SK-N-SH (cell line): ENCODE data around the gene SPATA33. TPM values are rescaled to one million over a fixed set of nuclear protein-coding genes. Genes with fewer than 3 reads are reported as not detected.

Source experiments
- CTCF ChIA-PET: fragments of 300-600, 350-600 bp; formaldehyde crosslinking; extraction: SDS; loops from one replicate; lab custom pipeline; 2021; lab: Yijun Ruan, JAX
- POLR2A ChIA-PET: fragments of 350-600 bp; sonication (Branson Sonifier 250); formaldehyde crosslinking; extraction: SDS; loops from one replicate; lab custom pipeline; 2020; ENCODE audit warnings: antibody characterized with exemption, inconsistent platforms; lab: Yijun Ruan, JAX
- DNase-seq: peaks from one replicate; pipeline ENCODE4 v3.0.0; 2012
- H2AFZ ChIP-seq: fragments of 200-600 bp; sonication (generic); 2 replicates; pipeline ENCODE4 v1.8.1; 2016; ENCODE audit warnings: antibody characterized with exemption, mild to moderate bottlenecking, low read depth
- H3F3A ChIP-seq: fragments of 200-600 bp; sonication (generic); replicated peaks from 2 replicates; pipeline ENCODE3; 2016; ENCODE audit warnings: antibody characterized with exemption, mild to moderate bottlenecking; ENCODE audit not compliant: insufficient read depth
- H3K27ac ChIP-seq, 2 experiments: fragments of 200-500 bp in 1 of 2; fragments of 200-600 bp in 1 of 2; sonication (Bioruptor generic) in 1 of 2; sonication (generic), shearing (Covaris generic) in 1 of 2; 2 replicates each; pipeline versions ENCODE4 v1.5.1 to v1.6.1; 2014 to 2016; ENCODE audit warnings: low read depth in 2 of 2, inconsistent platforms in 1 of 2, low read length in 1 of 2, mild to moderate bottlenecking in 1 of 2, mixed read lengths in 1 of 2
- H3K27me3 ChIP-seq: fragments of 200-600 bp; sonication (generic), shearing (Covaris generic); 2 replicates; pipeline ENCODE4 v1.6.1; 2016; ENCODE audit warnings: mixed run types; ENCODE audit not compliant: insufficient read depth
- H3K36me3 ChIP-seq, 2 experiments: fragments of 200-500 bp in 1 of 2; fragments of 200-600 bp in 1 of 2; sonication (Bioruptor generic) in 1 of 2; sonication (generic) in 1 of 2; replicated peaks in 1 of 2; 2 replicates each; pipeline versions ENCODE3 to v1.5.1; 2014 to 2016; ENCODE audit warnings: low read length in 1 of 2, mild to moderate bottlenecking in 1 of 2; ENCODE audit not compliant: insufficient read depth in 2 of 2, control insufficient read depth in 1 of 2
- H3K4me1 ChIP-seq, 2 experiments: fragments of 200-500 bp in 1 of 2; fragments of 200-600 bp in 1 of 2; sonication (Bioruptor generic) in 1 of 2; sonication (generic), shearing (Covaris generic) in 1 of 2; 2 replicates each; pipeline versions ENCODE4 v1.5.1 to v1.6.1; 2014 to 2016; ENCODE audit warnings: low read depth in 1 of 2, low read length in 1 of 2, mixed run types in 1 of 2; ENCODE audit not compliant: insufficient read depth in 2 of 2, control insufficient read depth in 1 of 2
- H3K4me2 ChIP-seq: fragments of 200-600 bp; sonication (generic), shearing (Covaris generic); 2 replicates; pipeline ENCODE4 v1.6.1; 2017; ENCODE audit warnings: mixed run types
- H3K4me3 ChIP-seq, 2 experiments: fragments of 200-500 bp in 1 of 2; fragments of 200-600 bp in 1 of 2; sonication (Bioruptor generic) in 1 of 2; sonication (generic), shearing (Covaris generic) in 1 of 2; 2 replicates each; pipeline versions ENCODE4 v1.5.1 to v1.8.1; 2014 to 2016; ENCODE audit warnings: low read depth in 2 of 2, inconsistent platforms in 1 of 2, low read length in 1 of 2, mild to moderate bottlenecking in 1 of 2, mixed read lengths in 1 of 2, moderate library complexity in 1 of 2
- H3K79me2 ChIP-seq: fragments of 200-600 bp; sonication (generic); 2 replicates; pipeline ENCODE4 v1.8.1; 2017; ENCODE audit warnings: mild to moderate bottlenecking; ENCODE audit not compliant: insufficient read depth
- H3K9ac ChIP-seq: fragments of 200-600 bp; sonication (generic); 2 replicates; pipeline ENCODE4 v1.6.1; 2017; ENCODE audit warnings: mixed run types
- H3K9me2 ChIP-seq: fragments of 200-600 bp; sonication (generic); 2 replicates; pipeline ENCODE4 v1.6.1; 2017; ENCODE audit warnings: mixed run types
- H3K9me3 ChIP-seq: fragments of 200-600 bp; sonication (generic); 2 replicates; pipeline ENCODE4 v1.6.1; 2017; ENCODE audit warnings: mixed run types, mild to moderate bottlenecking, moderate library complexity
- H4K20me1 ChIP-seq: fragments of 200-600 bp; sonication (generic); 2 replicates; pipeline ENCODE4 v1.6.1; 2017; ENCODE audit warnings: mild to moderate bottlenecking, mixed run types; ENCODE audit not compliant: insufficient read depth
- CHD2 ChIP-seq: fragments of 150-350 bp; IDR thresholded peaks from 2 replicates; pipeline ENCODE4 v1.6.1; 2018; ENCODE audit warnings: low read length; ENCODE audit not compliant: partially characterized antibody
- CTCF ChIP-seq: fragments of 200-600 bp; sonication (generic); IDR thresholded peaks from 2 replicates; pipeline ENCODE4 v1.6.1; 2017; ENCODE audit warnings: antibody characterized with exemption, mild to moderate bottlenecking, moderate library complexity
- FOSL2 ChIP-seq: IDR thresholded peaks from 2 replicates; pipeline ENCODE4 v1.4.0; 2012; ENCODE audit warnings: low read depth, mild to moderate bottlenecking, moderate library complexity, borderline replicate concordance
- FOXM1 ChIP-seq: IDR thresholded peaks from 2 replicates; pipeline ENCODE4 v1.4.0; 2012; ENCODE audit warnings: low read depth, mild to moderate bottlenecking
- GABPA ChIP-seq: IDR thresholded peaks from 2 replicates; pipeline ENCODE4 v1.4.0; 2012; ENCODE audit warnings: low read depth, mild to moderate bottlenecking
- GATA2 ChIP-seq: sonication (generic); formaldehyde crosslinking; IDR thresholded peaks from 2 replicates; pipeline ENCODE4 v1.5.0; 2020; ENCODE audit warnings: mild to moderate bottlenecking, missing genetic modification reagents
- MAX ChIP-seq: IDR thresholded peaks from 2 replicates; pipeline ENCODE4 v1.4.0; 2012; ENCODE audit warnings: low read depth
- MEF2A ChIP-seq: IDR thresholded peaks from 2 replicates; pipeline ENCODE4 v1.4.0; 2012; ENCODE audit warnings: low read depth, borderline replicate concordance
- NRF1 ChIP-seq: IDR thresholded peaks from 2 replicates; pipeline ENCODE4 v1.6.1; 2012; ENCODE audit warnings: low read depth, mild to moderate bottlenecking, low read length
- RCOR1 ChIP-seq: fragments of 150-350 bp; IDR thresholded peaks from 2 replicates; pipeline ENCODE4 v1.6.1; 2017; ENCODE audit warnings: antibody characterized with exemption, low read length
- REST ChIP-seq: IDR thresholded peaks from 2 replicates; pipeline ENCODE4 v1.6.1; 2012; ENCODE audit warnings: mild to moderate bottlenecking, low read depth, low read length, moderate library complexity
- RFX5 ChIP-seq: IDR thresholded peaks from 2 replicates; pipeline ENCODE4 v1.6.1; 2012; ENCODE audit warnings: mild to moderate bottlenecking, improper control_type of control experiment, low read length
- TCF12 ChIP-seq: IDR thresholded peaks from 2 replicates; pipeline ENCODE4 v1.4.0; 2012
- USF1 ChIP-seq: IDR thresholded peaks from 2 replicates; pipeline ENCODE4 v1.4.0; 2012; ENCODE audit warnings: low read depth, borderline replicate concordance
- USF2 ChIP-seq: fragments of 150-350 bp; IDR thresholded peaks from 2 replicates; pipeline ENCODE4 v1.6.1; 2017; ENCODE audit warnings: antibody characterized with exemption, low read length, low read depth, borderline replicate concordance
- WGBS: methylation state at CpG from one replicate; pipeline ENCODE4 v1.1.6; 2017; ENCODE audit warnings: low lambda C conversion rate; 5-methylcytosine and 5-hydroxymethylcytosine counted together
- polyA plus RNA-seq, 3 experiments: library from polyadenylated mRNA; depleted of rRNA; stranded (reverse); fragments of >200 nt; gene quantifications; 2 replicates each; pipeline ENCODE4 v1.2.3, GENCODE V29; 2012

Gene SPATA33
- polyA plus RNA-seq, 1 of the 3 experiments (the other 2 are of a cell fraction), result 7.2 TPM

DNA sequence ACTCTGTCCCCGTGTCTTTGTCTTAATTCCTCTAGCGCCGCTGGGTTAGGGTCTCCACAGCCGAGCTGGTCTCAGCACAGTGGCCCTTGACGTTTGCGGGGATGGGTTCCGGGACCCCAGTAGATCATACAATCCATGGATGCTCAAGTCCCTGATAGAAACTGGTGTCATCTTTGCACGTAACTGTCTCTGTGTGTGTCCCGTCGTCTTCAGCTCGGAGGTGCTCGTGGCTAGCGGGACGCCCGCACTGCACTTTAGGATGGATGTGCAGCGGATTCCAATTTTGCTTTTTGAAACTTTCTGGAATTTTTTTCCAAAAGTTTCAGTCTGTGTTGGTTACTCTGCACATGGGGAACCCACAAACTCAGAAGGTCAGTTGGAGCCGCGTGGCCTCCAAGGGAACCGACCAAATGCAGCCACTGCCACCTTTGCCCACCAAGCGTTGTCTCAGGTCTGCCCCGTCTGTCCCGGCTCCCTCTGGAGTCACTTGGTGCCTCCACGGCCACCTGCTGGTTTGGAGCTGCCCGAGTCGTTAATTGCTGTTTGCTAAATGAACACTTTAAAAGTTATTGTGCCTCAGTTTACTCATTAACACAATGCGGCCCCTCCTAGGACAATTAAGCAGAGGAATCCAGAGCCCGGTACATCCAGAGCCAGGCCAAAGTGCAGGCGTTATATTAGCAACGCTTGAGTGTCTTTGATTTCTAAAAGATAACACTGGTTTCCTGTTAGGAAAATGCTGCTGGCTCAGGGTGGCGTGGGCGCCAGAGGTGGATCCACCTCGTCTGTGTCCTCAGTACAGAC, 49.5 kb upstream of the SPATA33 start:
- no peak overlapping the region for H3K4me3 ChIP-seq
- no peaks in the 10 kb centered on the region for H4K20me1 ChIP-seq
- H3K4me1 ChIP-seq, result peaks cover 0 to 8% of the 10 kb centered on the region in 2 experiments; a peak in 1 of 4 replicates
- H3K9ac ChIP-seq, result no peak overlapping the region
- H3K36me3 ChIP-seq, result no peaks in the 10 kb centered on the region
- TF ChIP-seq MAX (no peak), CTCF (no peak), CHD2 (no peak), FOXM1 (no peak), USF2 (no peak), USF1 (no peak), FOSL2 (no peak), NRF1 (no peak), RCOR1 (no peak), GATA2 (no peak), GABPA (no peak), MEF2A (no peak), REST (no peak), TCF12 (no peak), RFX5 (no peak)
- H3K27ac ChIP-seq, result no peak overlapping the region
- no peaks in the 10 kb centered on the region for H3K9me3 ChIP-seq
- H3K4me2 ChIP-seq, result no peak overlapping the region
- no peaks in the 10 kb centered on the region for H3K79me2 ChIP-seq
- H3F3A ChIP-seq, result peaks cover 6% of the 10 kb centered on the region
- POLR2A ChIA-PET, result no interaction called here
- H3K27me3 ChIP-seq, result no peaks in the 10 kb centered on the region
- WGBS, result 86% methylated on average over 23 of the region's 32 CpGs
- H3K9me2 ChIP-seq, result no peaks in the 10 kb centered on the region
- H2AFZ ChIP-seq, result no peak overlapping the region
- peak; percentile 65 for DNase-seq
- CTCF ChIA-PET, result interaction anchor here (0.9 to 1.0 kb wide), 2 partner anchors 25 to 43 kb away, joined by 3 to 5 read pairs; no protein-coding TSS in a partner anchor
